ENCODE data around the gene URM1.

Gene URM1

GRCh38 chr9:128385496-128386460, 14.6 kb downstream of the URM1 start:
- no peak for DNase-seq (ENCODE audit: low spot score)

- no peak for DNase-seq (ENCODE audit: low spot score)
These were observed 17.0 kb downstream of the URM1 start for GRCh38 chr9:128388150-128388549.

- no peak for DNase-seq (ENCODE audit: low spot score)
These were observed 18.4 kb downstream of the URM1 start for GRCh38 chr9:128389395-128390149.

GRCh38 chr9:128390150-128390812, 19.1 kb downstream of the URM1 start:
- no peak for DNase-seq (ENCODE audit: low spot score)

- no peak for DNase-seq (ENCODE audit: low spot score)
These were observed 19.9 kb downstream of the URM1 start for GRCh38 chr9:128390813-128391711.

GRCh38 chr9:128391956-128392301, 20.8 kb downstream of the URM1 start:
- DNase-seq (ENCODE audit: low spot score) = no peak

GRCh38 chr9:128392302-128393144, 21.3 kb downstream of the URM1 start:
- DNase-seq (ENCODE audit: low spot score) = no peak

- no peak for DNase-seq (ENCODE audit: low spot score)
These were observed 22.1 kb downstream of the URM1 start for GRCh38 chr9:128393145-128393775.

DNA sequence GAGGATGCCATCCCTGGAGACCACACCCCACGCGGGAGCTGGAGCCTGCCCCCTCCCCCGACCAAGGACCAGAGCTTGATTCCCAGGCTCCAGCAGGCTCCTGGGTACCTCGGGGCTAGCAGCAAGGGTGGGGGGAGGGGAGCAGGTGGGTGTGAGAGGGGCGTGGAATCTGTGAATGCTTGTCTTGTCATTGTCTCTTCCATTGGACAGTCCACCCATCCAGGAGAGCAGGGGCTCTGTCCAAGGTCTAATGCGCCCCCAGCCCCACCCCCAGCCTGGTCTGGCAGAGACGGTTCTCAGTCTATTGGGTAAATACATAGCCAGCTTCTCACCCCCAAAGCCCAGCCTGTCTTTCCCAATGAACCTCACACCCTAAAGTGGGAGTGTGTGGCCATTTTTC, 22.8 kb downstream of the URM1 start:
- DNase-seq (ENCODE audit: low spot score) = no peak

- no peak for DNase-seq (ENCODE audit: low spot score)
These were observed 23.4 kb downstream of the URM1 start for GRCh38 chr9:128394379-128395168.

DNA sequence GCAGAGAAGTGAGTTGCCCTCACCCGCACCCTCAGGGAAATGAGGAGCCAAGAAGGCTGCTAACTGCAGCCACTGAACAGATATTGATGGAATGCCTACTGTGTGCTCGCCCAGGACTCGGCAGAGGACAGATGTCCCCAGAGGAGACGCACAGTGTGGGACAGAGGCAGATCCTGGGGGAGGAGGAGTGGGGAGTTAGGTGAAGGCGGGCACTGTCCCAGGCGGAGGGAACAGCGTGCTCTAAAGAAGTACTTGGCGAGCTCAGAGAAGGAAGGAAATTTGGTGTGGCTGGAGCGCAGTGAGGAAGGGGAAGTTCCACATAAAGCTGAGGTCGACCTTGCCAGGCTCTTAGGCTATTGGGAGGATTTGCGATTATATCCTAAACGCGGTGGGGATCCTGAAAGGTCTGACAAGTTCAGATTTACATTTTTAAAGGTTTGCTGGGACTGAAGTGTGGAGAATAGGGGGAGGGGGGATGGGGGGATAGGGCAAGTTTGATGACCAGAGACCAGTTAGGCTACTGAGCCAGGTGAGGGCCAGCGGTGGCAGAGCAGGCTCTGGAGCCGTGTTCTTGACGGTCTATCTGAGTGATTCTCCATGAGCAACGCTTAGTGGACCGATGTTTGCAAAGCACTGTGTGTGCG, 25.9 kb downstream of the URM1 start:
- no peak for DNase-seq (ENCODE audit: low spot score)

DNA sequence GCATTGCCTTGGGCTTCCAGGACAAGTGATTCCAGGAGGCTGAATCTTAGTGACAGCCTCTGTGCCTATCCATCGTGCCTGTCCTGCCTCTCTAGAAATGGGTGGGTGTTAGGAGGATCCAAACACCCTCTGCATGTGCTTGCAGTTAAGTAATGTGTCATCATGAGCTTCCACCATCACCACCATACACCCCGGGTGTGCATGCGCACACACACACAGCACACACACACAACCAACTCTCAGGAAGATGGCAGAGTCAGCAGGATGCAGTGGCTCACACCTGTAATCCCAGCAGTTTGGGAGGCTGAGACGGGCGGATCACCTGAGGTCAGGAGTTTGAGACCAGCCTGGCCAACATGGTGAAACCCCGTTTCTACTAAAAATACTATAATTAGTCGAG, 26.7 kb downstream of the URM1 start:
- DNase-seq (ENCODE audit: low spot score) = no peak

- no peak for DNase-seq (ENCODE audit: low spot score)
These were observed 28.7 kb downstream of the URM1 start for GRCh38 chr9:128399861-128400260.

DNA sequence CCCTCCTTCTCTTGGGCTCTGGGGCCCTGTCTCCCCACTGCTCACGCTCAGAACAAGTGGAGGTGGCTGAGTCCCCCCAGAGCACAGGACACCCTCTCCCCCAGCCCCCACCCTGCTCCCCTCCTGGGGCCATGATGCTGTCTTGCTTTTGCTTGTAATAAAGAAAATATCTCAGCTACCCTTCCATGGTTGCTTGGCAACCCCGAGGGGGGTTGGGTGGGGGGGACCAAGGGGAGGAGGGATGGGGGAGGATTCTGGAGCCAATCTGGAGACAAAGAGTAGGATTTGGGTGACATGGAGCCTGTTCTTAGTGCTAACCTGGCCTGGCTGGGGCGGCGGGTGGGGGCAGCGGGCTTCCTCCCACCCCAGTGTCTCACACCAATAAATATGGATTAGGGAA, 33.4 kb downstream of the URM1 start:
- DNase-seq (ENCODE audit: low spot score) = no peak

- DNase-seq (ENCODE audit: low spot score) = no peak
These were observed 34.1 kb downstream of the URM1 start for GRCh38 chr9:128405077-128405779.

DNA sequence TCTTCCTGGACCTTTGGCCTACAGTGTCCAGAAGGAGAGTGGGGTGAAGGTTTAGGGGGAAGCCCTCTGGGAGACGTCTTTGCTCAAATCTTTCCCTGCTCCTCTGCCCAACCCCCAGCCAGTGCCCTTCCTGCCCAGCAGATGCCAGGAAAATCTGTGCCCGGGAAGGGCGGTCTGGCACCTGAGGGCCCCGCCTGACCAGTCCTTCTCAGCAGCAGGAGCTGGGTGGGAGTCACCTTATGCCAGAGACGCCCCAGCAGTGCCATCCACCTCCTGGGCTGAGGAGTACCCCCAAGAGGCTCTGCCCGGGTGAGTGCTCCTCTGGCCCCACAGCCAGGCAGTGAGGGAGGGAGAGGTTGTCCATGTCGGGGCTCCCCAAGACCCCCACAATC, 34.6 kb downstream of the URM1 start:
- no peak for DNase-seq (ENCODE audit: low spot score)

DNA sequence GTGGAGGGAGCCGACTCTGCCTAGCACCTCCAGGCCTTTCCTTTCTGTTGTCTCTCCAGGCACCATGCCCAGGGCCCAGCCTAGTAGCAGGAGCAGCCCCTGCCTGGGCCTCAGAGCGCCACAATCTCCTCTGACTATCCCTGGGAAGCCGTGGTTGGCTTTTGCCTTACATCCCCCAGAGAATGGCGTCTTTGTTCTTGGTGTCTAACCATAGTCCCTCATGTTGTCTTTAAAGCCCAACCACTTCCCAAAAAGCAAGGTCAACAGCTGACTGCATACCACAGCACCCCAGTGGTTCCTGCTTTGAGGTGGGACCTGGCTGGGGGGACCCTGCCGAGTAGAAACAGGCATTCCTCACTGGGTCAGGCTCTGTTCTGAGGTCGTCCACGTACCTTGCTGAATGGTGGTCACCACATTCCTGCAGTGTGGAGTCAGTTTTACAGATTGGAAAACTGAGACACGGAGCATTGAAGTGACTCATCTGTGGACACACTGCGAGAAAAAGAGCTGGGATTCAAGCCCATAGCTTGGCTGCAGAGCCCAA, 35.7 kb downstream of the URM1 start:
- peak; percentile 48 for DNase-seq (ENCODE audit: low spot score)

DNA sequence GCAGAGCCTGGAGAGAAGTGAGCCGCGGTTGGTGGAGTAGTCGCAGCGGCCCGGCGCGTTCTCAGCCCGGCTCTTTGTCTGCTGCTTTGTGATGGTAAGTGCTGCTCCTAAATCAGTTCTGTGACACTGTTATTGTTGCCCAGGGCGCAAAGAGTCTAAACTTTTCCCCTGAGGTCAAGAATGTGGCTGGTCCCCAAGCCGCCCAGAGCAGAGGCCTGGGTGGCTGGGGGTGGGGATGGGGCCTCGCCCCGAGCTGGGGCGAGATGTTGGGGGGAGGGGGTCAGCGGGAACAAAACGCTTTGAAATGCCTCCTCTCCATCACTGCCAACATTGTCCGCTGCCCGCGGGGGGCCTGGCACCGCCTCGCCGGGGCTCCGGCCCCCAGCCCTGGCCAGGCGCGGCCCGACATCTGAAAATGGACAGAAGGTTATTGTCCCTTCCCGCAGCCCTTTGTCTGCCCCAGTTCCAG, 37.8 kb downstream of the URM1 start:
- no peak for DNase-seq (ENCODE audit: low spot score)
